Osteocyte (in vitro differentiated cells): ENCODE measurements around the gene CYP26B1. TPM values are rescaled to one million over a fixed set of nuclear protein-coding genes. Genes with fewer than 3 reads are reported as not detected.

Source experiments
- DNase-seq: peaks from one replicate; pipeline ENCODE4 v3.0.0; 2021; ENCODE audit warnings: mixed read lengths; ENCODE audit not compliant: unreplicated experiment; ENCODE audit errors: extremely low spot score
- H3K27ac Mint-ChIP-seq: one replicate; pipeline ENCODE4 v1.8.0; 2021; ENCODE audit warnings: mild to moderate bottlenecking, mixed read lengths; ENCODE audit not compliant: unreplicated experiment
- H3K27me3 Mint-ChIP-seq: one replicate; pipeline ENCODE4 v1.8.0; 2021; ENCODE audit warnings: mixed read lengths; ENCODE audit not compliant: unreplicated experiment
- H3K36me3 Mint-ChIP-seq: one replicate; pipeline ENCODE4 v1.8.0; 2021; ENCODE audit warnings: mixed read lengths; ENCODE audit not compliant: unreplicated experiment
- H3K4me1 Mint-ChIP-seq: one replicate; pipeline ENCODE4 v1.8.0; 2021; ENCODE audit warnings: mixed read lengths; ENCODE audit not compliant: unreplicated experiment
- H3K4me3 Mint-ChIP-seq: one replicate; pipeline ENCODE4 v1.8.0; 2021; ENCODE audit warnings: mild to moderate bottlenecking, moderate library complexity, mixed read lengths; ENCODE audit not compliant: unreplicated experiment
- H3K9me3 Mint-ChIP-seq: one replicate; pipeline ENCODE4 v1.8.0; 2021; ENCODE audit warnings: mixed read lengths; ENCODE audit not compliant: unreplicated experiment
- total RNA-seq: library from RNA; stranded (reverse); gene quantifications from 2 replicates; pipeline ENCODE4 v1.2.1, GENCODE V29; 2021
- TF ChIP-seq, protein P1 (sequence below): fragments of 200-600 bp; sonication (generic); IDR thresholded peaks from 2 replicates; pipeline ENCODE4 v1.5.0; 2021; ENCODE audit warnings: antibody characterized with exemption, mild to moderate bottlenecking, moderate library complexity

Gene CYP26B1
- total RNA-seq, 1 donor from 2014 or later = 1.3 TPM

DNA sequence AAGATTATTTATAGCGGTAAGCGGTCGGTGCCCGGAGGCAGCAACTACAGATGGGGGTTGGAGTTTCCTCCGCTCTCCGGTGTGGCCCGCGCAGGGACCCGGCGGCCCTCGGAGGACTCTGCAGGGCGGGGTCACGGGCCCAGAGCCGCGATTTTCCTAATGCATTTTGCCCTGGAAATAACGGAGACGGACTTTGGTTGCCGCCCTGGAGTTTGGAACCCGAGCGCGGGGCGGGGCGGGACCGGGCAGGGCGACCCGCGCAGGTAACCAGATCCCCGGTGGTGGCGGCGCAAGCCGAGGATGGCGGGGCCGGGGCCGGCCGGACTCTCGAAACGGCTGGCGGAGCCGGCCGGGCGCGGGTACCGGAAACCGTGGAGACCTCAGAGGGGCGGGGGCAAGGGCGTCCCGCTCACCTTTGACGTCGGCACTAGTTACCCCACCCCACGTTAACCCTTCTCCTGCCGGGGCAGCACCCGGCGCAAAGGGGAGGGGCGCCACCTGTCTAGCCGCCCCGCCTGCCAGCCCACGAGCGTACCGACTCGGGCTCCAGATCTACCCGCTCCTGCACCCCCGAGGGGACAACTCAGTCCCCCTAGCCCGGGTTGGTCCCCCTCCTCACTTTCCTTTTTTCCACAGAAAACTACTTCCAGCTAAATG is 2.9 kb downstream of the CYP26B1 start:
- no peak overlapping the region for H3K27ac Mint-ChIP-seq
- no peaks in the 10 kb centered on the region for H3K9me3 Mint-ChIP-seq
- H3K4me3 Mint-ChIP-seq = peak overlapping the region; percentile 74
- peaks cover 3% of the 10 kb centered on the region for H3K36me3 Mint-ChIP-seq
- TF ChIP-seq, protein P1, sequence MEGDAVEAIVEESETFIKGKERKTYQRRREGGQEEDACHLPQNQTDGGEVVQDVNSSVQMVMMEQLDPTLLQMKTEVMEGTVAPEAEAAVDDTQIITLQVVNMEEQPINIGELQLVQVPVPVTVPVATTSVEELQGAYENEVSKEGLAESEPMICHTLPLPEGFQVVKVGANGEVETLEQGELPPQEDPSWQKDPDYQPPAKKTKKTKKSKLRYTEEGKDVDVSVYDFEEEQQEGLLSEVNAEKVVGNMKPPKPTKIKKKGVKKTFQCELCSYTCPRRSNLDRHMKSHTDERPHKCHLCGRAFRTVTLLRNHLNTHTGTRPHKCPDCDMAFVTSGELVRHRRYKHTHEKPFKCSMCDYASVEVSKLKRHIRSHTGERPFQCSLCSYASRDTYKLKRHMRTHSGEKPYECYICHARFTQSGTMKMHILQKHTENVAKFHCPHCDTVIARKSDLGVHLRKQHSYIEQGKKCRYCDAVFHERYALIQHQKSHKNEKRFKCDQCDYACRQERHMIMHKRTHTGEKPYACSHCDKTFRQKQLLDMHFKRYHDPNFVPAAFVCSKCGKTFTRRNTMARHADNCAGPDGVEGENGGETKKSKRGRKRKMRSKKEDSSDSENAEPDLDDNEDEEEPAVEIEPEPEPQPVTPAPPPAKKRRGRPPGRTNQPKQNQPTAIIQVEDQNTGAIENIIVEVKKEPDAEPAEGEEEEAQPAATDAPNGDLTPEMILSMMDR = no peak
- H3K27me3 Mint-ChIP-seq = peaks cover 43% of the 10 kb centered on the region
- DNase-seq = peak; percentile 84
- peaks cover 48% of the 10 kb centered on the region for H3K4me1 Mint-ChIP-seq

DNA sequence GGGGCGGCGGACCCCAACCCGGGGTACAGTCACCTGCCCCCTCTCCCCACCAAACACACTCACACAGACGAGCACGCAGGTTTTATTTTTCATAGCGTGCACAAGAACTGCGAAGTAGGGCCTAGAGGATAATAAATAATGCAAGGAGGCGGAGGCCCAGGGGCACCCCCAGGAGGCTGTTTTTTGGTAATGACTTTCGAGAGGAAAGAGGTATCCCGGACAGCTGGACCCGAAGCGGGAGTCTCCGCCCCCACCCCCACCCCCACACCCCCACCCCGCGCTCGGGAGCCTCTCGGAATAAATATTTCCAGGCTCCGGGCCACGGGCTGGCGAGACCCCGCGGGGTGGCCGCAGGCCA is 3.4 kb downstream of the CYP26B1 start:
- no peak for DNase-seq
- H3K27me3 Mint-ChIP-seq = peaks cover 38% of the 10 kb centered on the region
- no peaks in the 10 kb centered on the region for H3K9me3 Mint-ChIP-seq
- peaks cover 43% of the 10 kb centered on the region for H3K4me1 Mint-ChIP-seq
- no peak overlapping the region for H3K4me3 Mint-ChIP-seq
- TF ChIP-seq, protein P1 = no peak
- peaks cover 3% of the 10 kb centered on the region for H3K36me3 Mint-ChIP-seq
- H3K27ac Mint-ChIP-seq = no peak overlapping the region

DNA sequence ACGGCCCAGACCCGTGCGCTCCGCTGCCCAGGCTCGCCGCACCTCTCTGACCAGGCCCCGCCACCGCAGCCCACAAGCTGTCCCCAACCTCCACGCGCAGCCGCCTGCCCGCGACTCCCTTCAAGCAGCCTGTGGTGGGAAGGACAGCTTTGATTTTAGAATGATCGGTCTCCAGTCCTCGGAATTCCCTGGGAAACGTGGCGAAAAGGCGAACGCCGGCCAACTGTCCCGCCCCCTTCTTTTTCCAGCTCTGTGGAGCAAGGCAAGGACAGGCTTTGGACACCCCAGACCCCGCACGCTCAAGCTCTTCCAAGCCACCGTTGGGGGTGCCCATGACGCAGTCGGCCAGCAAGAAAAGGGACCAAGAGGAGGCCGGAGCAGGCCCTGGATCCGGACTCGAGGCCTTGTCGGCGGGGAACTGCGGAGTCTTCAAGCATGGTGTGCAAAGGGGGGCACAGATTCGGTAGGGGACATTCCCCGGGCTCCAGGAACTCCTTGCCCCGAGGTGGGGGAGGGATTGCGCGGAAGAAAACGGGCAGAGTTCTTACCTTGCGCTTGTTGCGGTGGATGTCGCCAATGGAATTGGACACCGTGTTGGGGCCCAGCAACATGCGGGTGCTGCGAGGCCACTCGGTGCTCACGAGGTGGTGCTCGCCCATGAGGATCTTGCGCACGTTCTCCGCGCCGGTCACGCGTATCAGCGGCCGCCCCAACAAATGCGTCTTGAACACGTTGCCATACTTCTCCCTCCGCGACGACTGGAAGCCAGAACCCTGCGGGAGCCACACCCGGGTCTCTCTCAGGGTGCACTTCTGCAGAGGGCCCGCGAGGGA is 4.0 kb downstream of the CYP26B1 start:
- Mint-ChIP-seq H3K27ac (no peak overlapping the region), H3K36me3 (peaks cover 3% of the 10 kb centered on the region), H3K27me3 (peaks cover 34% of the 10 kb centered on the region), H3K4me3 (peak overlapping the region; percentile 47), H3K9me3 (no peaks in the 10 kb centered on the region), H3K4me1 (peaks cover 45% of the 10 kb centered on the region)
- TF ChIP-seq, protein P1 = no peak
- DNase-seq = peak; percentile 80

DNA sequence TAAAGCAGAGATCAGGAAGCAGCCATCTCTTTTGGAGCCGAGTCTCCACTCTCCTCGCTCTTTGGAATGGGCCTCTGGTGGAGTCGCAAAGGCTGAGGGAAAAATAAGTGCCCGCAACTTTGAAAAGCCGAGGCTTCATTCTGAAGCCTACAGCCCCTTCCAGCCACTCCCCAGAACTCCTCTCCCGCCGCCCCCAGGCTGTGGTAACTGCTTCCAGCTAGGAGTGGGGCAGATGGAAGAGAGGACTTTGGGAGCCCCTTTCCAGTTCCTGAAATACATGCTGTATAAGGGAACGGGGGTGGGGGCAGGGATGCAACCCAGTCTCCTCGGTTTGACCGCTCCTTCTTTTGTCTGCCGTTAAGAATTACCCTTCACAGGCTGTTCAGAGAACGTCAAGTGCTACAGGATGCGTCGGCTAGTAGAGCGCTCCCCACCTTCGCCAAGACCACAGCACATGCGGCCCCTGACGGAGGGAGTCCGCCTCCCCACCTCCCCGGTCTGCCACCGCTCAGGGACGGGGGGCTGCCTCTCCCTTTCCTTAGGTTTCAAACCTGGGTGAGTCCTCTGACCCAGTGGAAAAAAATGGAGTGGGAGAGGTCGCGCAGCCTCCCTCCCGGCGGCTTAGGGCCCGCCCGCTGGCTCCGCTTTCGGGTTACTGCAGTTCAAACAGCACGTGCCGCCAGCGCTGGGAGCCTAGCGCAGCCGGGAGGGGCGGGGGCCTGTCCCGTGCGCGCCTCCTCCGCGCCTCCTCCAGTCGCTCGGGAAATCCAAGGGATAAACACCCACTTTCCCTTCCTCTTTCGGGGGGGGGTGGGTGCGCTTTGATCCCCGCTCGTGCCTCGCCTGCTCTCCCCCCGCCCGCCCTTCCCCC is 4.9 kb downstream of the CYP26B1 start:
- peak; percentile 79 for DNase-seq
- H3K27me3 Mint-ChIP-seq = peaks cover 28% of the 10 kb centered on the region
- H3K4me3 Mint-ChIP-seq = no peak overlapping the region
- peaks cover 39% of the 10 kb centered on the region for H3K4me1 Mint-ChIP-seq
- TF ChIP-seq, protein P1 = no peak
- no peak overlapping the region for H3K27ac Mint-ChIP-seq
- H3K36me3 Mint-ChIP-seq = peaks cover 3% of the 10 kb centered on the region
- H3K9me3 Mint-ChIP-seq = no peaks in the 10 kb centered on the region
